Inferior parietal cortex (tissue), 1 donor: ENCODE results near the gene PRKACG.
"Not testable (repeated sequence)": the region's sequence is repeated elsewhere in the genome, so short reads cannot be mapped to it uniquely, and the experiment has no call there.

Experiments
- DNase-seq: peaks from one replicate; pipeline ENCODE4 v3.0.0-alpha.2; 2016; ENCODE audit errors: extremely low spot score

The PRKACG gene

DNA sequence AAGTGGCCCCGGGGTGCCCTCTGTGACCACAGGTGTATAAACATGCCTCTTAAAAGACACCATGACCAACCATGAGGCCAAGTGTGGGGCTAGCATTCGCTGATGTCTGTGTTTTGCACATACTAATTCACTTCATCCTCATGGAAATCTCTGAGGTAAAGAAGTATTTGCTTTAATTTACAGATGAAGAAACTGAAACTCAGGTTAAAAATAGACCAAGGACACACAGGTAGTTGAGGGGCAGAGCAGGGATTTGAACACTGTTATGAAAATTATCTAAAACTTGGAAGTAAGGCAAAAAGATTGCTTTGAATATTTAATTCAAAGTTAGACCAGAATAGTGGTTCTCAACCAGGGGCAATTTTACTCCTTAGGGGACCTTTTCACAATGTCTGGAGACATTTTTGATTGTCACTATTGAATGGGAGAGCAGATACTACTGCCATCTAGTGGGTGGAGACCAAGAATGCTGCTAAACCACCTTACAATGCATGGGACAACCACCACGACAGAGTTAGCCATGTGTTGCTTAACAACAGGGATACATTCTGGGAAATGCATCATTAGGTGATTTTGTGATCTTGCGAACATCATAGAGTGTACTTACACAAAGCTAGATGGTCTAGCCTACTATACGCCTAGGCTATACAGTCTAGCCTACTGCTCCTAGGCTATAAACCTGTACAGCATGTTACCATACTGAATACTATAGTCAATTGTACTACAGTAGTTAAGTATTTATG lies 13.6 kb upstream of the PRKACG start:
- peak; percentile 81 for DNase-seq

DNA sequence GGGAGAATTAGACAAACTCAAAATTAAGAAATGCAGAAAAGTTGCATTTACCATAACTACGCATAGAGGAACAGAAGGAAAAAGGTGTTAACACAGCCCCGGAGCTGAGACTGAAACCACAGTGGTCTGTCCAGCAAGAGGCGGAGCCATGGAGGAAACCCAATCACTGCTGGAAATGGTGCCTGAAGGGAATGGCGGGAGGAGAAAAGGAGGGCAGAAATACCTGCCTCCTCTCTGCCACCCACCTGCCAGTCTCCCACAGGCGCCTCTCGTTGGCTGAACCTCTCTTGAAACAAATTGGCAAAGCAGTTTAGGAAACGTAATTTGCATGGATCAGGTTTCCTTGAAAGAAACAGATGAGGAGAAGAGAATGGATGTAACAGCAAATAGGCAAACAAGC lies 9.7 kb upstream of the PRKACG start:
- DNase-seq: no peak

DNA sequence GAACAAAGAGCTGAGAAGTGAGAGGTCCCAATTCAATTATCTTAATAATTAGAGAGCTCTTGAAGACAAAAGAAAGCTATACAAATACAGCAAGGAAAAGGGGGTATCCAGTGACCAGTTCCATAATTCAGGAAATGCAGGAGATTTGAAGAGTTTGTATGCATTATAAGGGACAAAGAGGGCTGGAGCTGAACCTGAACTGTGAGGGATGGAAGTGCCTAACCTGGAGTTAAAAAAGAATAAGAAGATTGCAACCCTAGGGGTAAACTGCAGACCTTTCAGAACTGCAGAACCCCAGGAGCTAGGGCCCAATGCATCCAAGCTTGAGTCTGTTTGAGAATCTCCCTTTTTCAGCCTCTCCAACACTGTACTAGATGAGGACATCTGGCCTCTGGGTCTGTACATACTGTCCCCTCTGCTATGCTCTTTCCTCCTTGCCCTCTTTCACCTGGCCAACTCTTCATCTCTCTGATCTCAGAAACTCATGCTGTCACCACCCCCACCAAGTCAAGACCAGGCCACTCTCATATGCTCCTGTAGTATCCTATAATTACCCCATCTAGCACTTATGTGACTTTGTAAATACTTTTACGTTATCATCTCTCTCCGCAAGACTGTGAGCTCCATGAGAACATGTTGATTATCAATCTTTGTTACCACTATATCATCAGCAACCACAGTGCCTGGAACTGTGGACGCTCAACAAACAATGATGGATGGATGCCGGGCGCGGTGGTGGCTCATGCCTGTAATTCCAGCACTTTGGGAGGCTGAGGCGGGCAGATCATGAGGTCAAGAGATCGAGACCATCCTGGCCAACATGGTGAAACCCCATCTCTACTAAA lies 6.6 kb upstream of the PRKACG start:
- DNase-seq: no peak

DNA sequence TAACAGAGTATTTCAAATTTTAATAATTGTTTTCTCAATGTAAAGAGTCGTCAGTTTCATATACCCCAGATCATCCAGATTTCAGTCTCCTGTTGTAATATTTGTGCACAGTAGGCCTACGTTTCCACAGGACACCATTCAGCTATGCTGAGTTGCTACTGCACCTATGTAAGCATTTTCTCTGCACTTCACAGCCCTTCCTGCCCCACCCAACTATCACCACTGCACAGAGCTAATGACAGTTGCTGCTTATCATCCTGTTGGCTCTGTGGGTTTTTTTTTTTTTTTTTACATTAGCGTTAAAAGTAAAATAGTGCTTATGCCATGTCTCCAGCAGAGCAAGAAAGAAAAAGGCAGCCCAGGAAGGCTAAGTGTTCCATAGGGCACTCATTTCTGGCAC lies 5.9 kb upstream of the PRKACG start:
- DNase-seq: no peak

DNA sequence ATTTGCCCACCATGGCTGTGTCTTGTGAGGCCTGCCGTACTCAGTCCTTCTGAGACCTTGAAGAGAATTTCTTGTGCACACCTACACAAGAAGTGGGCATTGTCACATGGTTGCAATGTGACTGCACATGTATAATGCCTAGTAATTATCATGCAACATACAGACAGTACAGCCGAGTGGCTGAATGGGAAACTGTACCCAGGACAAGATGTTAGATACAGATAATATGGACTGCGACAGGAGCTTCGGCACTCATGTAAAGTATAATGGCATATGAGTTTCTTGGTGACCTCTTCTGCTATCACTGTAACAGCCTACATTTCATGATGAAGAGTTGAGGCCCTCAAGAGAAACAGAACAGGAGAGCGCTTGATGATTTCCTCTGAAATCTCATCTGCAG lies 4.8 kb upstream of the PRKACG start:
- no peak for DNase-seq

DNA sequence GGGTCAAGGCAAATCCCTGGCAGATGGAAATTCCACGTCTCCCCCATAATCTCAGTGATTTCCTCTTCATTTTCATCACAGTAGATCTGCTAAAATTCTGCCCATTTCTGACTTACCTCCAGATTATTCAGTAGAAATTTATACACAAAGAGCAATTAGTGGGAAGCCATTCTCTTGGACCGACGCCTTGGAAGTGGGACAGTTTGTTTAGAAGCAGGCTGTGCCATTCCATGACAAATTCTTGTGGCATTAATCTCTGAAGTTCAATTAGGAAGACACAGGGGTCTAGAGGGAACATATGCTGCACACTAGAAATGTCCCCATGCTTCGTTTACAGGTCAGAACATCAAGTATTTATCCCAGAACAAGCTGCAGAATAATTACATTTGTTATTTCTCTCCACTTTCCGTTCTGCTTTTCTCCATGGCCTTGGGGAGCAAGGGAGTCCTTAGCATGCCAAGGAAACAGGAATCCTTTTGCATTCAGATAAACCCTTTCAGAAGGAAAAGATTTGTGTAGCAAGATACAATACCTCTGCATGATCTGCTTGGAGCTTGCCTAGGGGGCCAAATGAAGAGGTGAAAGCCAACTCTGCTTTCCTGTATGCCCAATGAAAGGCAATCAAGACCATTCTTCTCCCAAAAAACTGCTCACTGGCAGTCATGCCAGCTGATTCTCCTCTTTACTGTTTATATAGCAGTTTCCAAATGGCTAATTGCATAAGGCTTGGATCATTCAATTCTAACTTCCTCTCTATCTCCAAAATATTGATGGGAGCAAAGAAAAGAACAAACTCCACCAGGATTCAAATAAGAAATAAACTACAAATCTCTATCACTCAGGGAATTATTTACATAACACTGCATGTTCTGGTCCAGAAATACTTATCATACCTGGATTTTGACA lies 2.5 kb upstream of the PRKACG start:
- no peak for DNase-seq

DNA sequence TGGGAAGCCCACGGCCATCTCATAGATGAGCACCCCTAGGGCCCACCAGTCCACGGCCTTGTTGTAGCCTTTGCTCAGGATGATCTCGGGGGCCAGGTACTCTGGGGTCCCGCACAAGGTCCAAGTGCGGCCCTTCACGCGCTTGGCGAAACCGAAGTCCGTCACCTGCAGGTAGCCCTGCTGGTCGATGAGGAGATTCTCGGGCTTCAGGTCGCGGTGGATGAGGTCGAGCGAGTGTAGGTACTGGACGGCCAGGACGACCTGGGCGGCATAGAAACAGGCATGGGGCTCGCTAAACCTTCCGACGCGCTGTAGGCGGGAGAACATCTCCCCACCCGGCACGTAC lies 558 bp downstream of the PRKACG start:
- no peak for DNase-seq

DNA sequence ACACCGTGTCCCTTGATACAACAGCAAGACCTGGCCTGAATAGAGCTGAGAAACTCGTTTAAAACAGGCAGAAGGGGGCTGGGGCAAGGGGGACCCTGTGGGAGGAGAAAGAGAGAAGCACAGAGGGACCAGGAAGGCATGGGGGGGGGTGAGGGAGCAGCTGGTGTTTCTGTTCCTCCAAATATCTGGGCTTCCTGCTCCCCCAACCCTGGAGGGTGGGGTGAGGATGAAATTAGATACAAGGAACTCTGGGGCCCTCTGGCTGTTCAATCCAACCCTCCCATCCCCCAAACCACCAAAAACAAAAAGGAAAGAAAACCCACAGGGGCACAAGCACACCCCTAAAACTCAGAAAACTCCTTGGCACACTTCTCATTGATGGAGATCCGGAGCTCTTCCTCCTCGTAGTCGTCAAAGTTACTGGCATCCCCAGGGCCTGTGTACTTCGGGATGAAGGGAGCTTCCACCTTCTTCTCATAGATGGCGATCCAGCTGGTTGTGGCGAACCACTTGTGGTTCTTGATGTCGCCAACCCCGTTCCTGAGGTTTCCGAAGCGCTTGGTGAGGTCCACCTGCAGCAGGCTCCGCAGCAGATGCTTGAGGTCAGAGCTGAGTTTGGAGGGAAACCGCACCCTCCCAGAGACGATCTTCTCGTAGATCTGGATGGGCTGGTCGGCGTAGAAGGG lies 1.1 kb downstream of the PRKACG start:
- DNase-seq: no peak

DNA sequence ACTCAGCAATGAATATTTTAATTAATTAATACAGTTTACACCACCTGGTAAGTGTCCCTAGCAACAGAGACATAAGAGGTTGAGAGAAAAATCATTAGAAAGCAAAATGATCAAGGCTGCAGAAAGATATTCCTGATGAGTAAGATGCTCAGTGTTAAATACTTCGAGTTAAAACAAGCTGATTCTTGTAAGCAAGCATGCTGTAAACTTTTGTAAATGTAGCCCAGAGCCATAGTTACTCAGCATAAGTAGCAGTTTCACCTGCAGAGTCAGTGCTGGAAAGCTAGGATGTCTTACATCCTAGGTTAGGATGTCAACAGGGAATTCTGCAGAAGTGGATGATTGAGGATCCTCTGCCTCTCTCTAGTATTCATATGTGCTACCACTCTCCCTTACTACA lies 4.2 kb downstream of the PRKACG start:
- DNase-seq: no peak

DNA sequence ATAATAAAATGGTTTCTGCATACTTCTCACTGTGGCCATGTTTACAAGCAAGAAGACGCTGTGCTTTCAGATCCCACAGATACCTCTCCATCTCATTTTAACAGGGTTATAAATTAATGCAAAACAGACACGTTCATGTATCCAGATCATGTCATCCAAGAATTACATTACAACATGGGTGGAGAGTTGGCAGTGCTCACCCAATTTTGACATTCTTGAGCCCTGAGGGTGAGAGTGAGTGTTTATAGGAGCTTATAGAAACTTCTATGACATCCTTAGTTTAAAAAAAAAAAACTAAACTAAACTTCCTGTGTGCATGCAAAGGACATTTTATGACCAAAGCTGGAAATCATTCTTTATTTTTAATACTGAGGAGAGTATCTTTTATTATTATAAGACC lies 9.1 kb downstream of the PRKACG start:
- no peak for DNase-seq

DNA sequence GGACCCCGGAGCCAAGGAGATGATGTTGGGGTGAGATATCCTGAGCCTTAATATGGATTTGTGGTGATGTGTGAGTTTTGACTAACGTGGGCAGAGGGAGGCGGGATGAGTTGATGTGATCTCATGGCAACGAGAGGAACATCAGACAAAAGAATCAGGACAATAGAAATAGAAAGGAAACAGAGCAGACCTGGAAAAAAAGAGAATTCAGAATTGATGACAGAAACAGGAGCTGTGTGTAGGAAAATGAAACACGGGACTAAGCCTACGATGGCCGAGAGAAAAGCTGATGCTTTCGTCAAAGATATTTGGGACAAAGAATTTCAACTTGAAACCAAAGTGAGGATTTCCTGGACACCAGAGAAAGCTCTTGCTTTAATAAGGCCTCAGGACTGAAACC lies 10.9 kb downstream of the PRKACG start:
- no peak for DNase-seq

DNA sequence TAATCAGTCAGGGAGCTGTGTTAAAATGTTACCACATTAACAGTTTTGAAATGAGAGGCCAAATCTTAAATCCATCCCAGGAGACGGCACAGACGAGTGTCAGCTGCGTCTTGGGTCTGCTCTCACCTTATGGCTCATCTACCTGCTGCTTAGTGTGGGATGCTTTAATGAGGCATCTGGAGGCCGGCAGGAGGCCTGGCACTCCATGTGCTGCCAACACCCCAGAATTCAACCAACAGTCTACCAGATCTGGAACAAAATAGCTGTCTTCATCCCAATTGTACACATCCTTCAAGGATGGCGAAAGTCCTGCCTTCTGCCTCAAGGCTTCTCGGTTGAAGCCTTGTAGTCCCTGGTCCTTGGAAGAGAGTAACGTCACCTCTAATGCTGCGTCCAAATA lies 12.0 kb downstream of the PRKACG start:
- no peak for DNase-seq

DNA sequence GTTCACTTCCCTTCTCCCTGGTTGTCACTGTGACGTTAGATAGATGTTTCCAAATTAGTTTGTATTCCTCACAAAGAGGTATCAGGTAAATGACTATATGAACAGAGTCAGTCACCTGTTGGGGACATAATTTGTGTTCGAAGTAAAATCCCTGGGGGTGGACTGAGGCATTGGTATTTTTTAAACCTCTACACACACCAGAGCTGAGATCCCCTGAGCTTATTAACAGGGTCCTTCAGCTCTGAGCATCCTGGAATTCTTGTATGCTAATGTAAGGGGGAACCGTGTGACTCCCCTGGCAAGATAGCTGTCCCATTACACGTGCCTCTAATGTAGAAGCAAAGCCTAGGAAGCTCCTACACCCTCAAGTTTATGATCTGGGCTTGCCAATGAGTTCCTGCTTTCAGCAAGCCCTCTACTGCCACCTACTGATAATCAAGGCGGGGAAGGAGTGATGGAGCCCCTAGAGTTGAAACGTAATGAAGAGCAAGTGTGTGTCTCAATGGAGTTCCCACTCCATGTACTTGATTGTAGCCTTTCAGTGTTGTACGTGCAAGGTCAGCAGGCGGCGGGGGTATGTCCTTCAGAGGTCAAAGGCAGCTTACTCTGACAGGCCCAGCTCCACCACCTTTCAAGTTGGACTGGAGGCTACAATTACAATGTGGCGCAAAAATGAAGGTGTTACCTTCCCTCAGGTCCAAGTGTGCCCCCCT lies 14.4 kb downstream of the PRKACG start:
- peak; percentile 87 for DNase-seq

DNA sequence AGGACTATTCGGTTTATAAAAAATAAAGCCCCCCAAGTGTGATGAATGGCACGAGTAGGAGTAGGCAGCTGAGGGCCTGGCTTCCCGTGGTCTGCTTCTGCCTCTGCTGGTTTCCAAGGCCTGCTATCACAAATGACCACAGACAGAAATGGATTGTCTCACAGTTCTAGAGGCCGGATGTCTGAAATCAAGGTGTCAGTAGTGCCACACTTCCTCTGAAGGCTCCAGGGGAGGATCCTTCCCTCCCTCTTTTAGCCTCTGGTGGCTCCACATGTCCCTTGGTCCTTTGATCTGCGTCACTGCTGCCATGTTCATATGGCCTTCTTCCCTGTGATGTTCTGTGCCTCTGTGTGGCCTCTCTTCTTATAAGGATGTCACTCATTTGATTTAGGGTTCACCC lies 15.1 kb downstream of the PRKACG start:
- DNase-seq: no peak

DNA sequence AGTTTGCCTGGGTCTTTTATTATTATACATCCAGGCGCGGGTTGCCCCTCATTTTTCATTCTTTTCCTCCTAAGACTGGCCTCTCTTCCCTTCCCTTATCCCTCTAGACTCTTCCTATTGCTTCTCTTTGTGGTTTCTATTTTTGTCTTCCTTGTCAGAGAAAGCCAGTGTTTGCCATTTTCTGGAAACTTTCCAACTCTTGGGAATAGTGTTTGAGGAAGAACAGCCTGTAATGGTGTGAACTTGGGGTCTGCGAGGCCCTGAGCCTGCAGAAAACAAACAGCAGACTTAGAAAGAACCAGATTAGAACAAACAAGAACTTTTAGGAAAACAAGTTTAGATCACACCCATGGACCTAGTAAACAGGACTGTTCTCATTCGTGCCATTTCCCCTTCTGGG lies 15.5 kb downstream of the PRKACG start:
- no peak for DNase-seq

DNA sequence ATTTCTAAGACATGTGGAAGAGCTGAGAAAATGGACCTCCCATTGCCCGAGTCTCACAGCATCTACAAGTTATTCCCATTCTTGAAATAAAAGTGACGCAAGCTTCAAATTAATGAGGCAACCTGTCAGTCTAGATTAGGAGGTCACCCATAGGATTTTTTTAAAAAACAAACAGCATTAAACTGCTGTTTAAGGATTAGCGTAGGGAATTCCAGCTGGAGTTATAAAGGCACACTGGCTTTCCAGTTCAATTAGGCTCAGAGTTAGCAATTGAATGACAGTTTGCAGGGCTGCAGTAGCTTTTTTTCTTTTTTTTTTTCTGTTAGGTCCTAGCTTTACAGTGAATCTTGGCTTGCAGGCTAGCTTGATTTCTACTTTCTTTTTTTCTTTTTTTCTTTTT lies 16.2 kb downstream of the PRKACG start:
- DNase-seq: no peak

DNA sequence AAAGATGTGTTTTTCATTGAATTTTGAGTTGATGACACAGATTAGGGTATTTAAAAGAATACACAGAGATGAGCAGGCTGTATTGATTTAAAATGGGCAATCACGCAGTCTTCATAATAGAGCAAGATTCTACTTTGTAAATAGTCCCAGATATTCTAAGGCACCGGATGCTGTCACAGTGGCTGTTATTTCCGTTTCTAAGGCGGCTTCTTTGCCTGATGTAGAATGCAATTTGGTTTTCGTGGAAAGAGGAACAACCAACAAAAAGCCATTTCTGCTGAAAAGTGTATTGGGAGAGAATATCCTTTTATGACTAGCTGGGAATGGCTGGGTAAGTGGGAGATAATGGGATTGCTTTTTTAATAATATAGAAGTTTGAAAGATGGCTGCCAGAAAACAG lies 17.5 kb downstream of the PRKACG start:
- DNase-seq: peak; percentile 39

DNA sequence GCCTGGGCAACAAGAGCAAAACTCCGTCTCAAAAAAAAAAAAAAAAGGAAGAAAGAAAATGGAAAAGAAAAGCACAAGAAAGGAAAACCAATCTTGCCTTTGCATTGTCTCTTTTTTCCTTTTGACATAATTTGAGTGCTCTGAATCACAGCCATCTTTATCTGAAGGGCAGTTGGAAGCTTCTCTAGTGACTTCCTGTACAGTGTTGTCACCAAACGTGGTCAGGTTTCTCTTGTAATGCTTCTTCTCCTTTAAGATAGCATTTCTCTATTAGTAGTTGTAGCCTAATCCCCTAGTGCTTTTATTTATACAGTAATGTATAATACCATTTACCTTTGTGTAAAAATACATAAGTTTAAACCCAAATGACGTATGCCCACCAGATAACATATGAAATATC lies 18.1 kb downstream of the PRKACG start:
- DNase-seq: no peak

DNA sequence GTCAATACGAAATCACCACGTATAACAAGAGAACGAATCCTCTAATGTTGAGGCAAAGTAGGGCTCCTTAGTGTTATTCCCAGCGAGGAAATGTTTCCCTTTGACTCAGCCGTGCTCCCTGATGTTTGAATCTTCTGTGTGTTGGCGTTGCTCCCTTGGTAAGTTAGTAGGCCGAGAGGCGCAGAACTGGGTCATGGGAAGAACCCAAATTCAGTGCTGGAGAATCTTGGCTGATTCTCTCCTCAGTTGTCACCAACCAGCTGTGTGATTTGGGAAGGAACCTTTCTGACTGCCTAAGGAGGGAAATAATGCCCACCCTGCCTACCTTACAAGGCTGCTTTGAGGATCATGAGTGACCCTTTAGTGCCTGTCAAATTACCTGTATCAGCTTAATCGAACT lies 22.5 kb downstream of the PRKACG start:
- DNase-seq: no peak

DNA sequence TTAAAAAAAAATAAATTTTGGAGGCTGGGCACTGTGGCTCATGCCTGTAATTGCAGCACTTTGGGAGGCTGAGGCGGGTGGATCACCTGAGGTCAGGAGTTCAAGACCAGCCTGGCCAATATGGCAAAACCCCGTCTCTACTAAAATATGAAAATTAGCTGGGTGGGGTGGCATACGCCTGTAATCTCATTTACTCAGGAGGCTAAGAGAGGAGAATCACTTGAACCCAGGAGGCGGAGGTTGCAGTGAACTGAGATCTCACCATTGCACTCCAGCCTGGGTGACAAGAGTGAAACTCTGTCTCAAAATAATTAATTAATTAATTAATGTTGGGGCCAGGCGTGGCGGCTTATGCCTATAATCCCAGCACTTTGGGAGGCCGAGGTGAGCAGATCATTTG lies 27.0 kb downstream of the PRKACG start:
- DNase-seq: not testable (repeated sequence)
